OCI-LY3 (cell line): ENCODE measurements around the gene SEMA5B.

Experiments used
- H2AFZ ChIP-seq: fragments of 200-600, 300-600 bp; shearing (Covaris generic); 2 replicates; pipeline ENCODE4 v1.6.0; 2014; ENCODE audit warnings: antibody characterized with exemption, low read depth, low read length
- H3K27ac ChIP-seq: fragments of 200-600, 300-600 bp; sonication (generic); 2 replicates; pipeline ENCODE4 v1.5.1; 2014; ENCODE audit warnings: mild to moderate bottlenecking, low read length, moderate library complexity, mixed read lengths
- H3K27me3 ChIP-seq: fragments of 200-600, 300-600 bp; sonication (generic); 2 replicates; pipeline ENCODE4 v1.6.1; 2014; ENCODE audit warnings: low read depth, low read length, mixed read lengths
- H3K36me3 ChIP-seq: fragments of 200-600, 300-600 bp; sonication (generic); replicated peaks from 2 replicates; pipeline ENCODE3; 2014; ENCODE audit warnings: low read depth, low read length, mixed read lengths
- H3K4me1 ChIP-seq: fragments of 300-600, 200-600 bp; sonication (generic); 2 replicates; pipeline ENCODE4 v1.6.1; 2014; ENCODE audit warnings: low read length, mixed read lengths
- H3K4me2 ChIP-seq: fragments of 200-600, 300-600 bp; sonication (generic); 2 replicates; pipeline ENCODE4 v1.6.1; 2014; ENCODE audit warnings: low read length, mixed read lengths
- H3K4me3 ChIP-seq: fragments of 300-600, 200-600 bp; sonication (generic); 2 replicates; pipeline ENCODE4 v1.5.1; 2014; ENCODE audit warnings: antibody characterized with exemption, mild to moderate bottlenecking, low read length, moderate library complexity
- H3K79me2 ChIP-seq: fragments of 300-600, 200-600 bp; shearing (Covaris generic); 2 replicates; pipeline ENCODE4 v1.6.1; 2014; ENCODE audit warnings: mild to moderate bottlenecking, low read length, mixed read lengths
- H3K9ac ChIP-seq: fragments of 300-600, 200-600 bp; shearing (Covaris generic); 2 replicates; pipeline ENCODE4 v1.6.0; 2014; ENCODE audit warnings: mild to moderate bottlenecking, low read length, moderate library complexity
- H3K9me3 ChIP-seq: fragments of 200-600, 300-600 bp; shearing (Covaris generic); 2 replicates; pipeline ENCODE4 v1.6.1; 2014; ENCODE audit warnings: low read length, mixed read lengths; ENCODE audit not compliant: insufficient read depth
- H4K20me1 ChIP-seq: fragments of 200-600, 300-600 bp; sonication (generic); 2 replicates; pipeline ENCODE4 v1.6.1; 2016; ENCODE audit warnings: low read length, mixed read lengths; ENCODE audit not compliant: insufficient read depth
- CTCF ChIP-seq: fragments of 200-600, 300-600 bp; sonication (generic); IDR thresholded peaks from 2 replicates; pipeline ENCODE4 v1.5.1; 2014; ENCODE audit warnings: antibody characterized with exemption, low read length, low read depth
- EZH2phosphoT487 ChIP-seq: fragments of 200-600 bp; shearing (Covaris generic); IDR thresholded peaks from 2 replicates; pipeline ENCODE4 v1.6.1; 2018; ENCODE audit warnings: antibody characterized with exemption, mixed run types, low read depth

The SEMA5B gene

GRCh38 chr3:122967356-122967755 is 60.2 kb downstream of the SEMA5B start:
- Histone ChIP-seq H3K79me2 (no peaks in the 10 kb centered on the region), H3K27ac (no peak overlapping the region), H3K4me3 (no peak overlapping the region), H3K9me3 (no peaks in the 10 kb centered on the region), H4K20me1 (no peaks in the 10 kb centered on the region), H3K36me3 (no peaks in the 10 kb centered on the region), H3K4me1 (peaks cover 24% of the 10 kb centered on the region), H3K4me2 (no peak overlapping the region), H2AFZ (no peak overlapping the region), H3K27me3 (peaks cover 18% of the 10 kb centered on the region; the same call in 1 of the 2 replicates), H3K9ac (no peak overlapping the region)
- no peak for TF ChIP-seq EZH2phosphoT487
- TF ChIP-seq CTCF: no peak

GRCh38 chr3:122966045-122966444 is 61.5 kb downstream of the SEMA5B start:
- Histone ChIP-seq H3K27me3 (peaks cover 9% of the 10 kb centered on the region; the same call in 1 of the 2 replicates), H4K20me1 (no peaks in the 10 kb centered on the region), H3K9me3 (no peaks in the 10 kb centered on the region), H3K36me3 (no peaks in the 10 kb centered on the region), H3K4me3 (no peak overlapping the region), H2AFZ (peak overlapping the region; percentile 40; the same call in 1 of the 2 replicates), H3K27ac (no peak overlapping the region), H3K79me2 (no peaks in the 10 kb centered on the region), H3K4me1 (peaks cover 24% of the 10 kb centered on the region), H3K9ac (no peak overlapping the region), H3K4me2 (no peak overlapping the region)
- TF ChIP-seq CTCF (no peak), EZH2phosphoT487 (no peak)

GRCh38 chr3:122964811-122965210 is 62.8 kb downstream of the SEMA5B start:
- peaks cover 1% of the 10 kb centered on the region; the same call in 1 of the 2 replicates for H3K27me3 ChIP-seq
- H3K36me3 ChIP-seq: no peaks in the 10 kb centered on the region
- no peak overlapping the region for H3K27ac ChIP-seq
- H4K20me1 ChIP-seq: no peaks in the 10 kb centered on the region
- H3K9me3 ChIP-seq: no peaks in the 10 kb centered on the region
- no peak overlapping the region for H2AFZ ChIP-seq
- H3K79me2 ChIP-seq: no peaks in the 10 kb centered on the region
- no peak overlapping the region for H3K4me3 ChIP-seq
- no peak for TF ChIP-seq EZH2phosphoT487
- no peak for TF ChIP-seq CTCF
- no peak overlapping the region for H3K4me2 ChIP-seq
- no peak overlapping the region for H3K9ac ChIP-seq
- peaks cover 20% of the 10 kb centered on the region for H3K4me1 ChIP-seq

- no peak overlapping the region for H3K27ac ChIP-seq
- no peaks in the 10 kb centered on the region for H3K79me2 ChIP-seq
- H3K9me3 ChIP-seq: no peaks in the 10 kb centered on the region
- no peak overlapping the region for H3K4me2 ChIP-seq
- peaks cover 15% of the 10 kb centered on the region for H3K4me1 ChIP-seq
- TF ChIP-seq EZH2phosphoT487 (no peak), CTCF (no peak)
- no peak overlapping the region for H3K9ac ChIP-seq
- no peaks in the 10 kb centered on the region for H4K20me1 ChIP-seq
- no peaks in the 10 kb centered on the region for H3K36me3 ChIP-seq
- no peak overlapping the region for H2AFZ ChIP-seq
- H3K4me3 ChIP-seq: no peak overlapping the region
- no peaks in the 10 kb centered on the region for H3K27me3 ChIP-seq
These were observed 65.4 kb downstream of the SEMA5B start for GRCh38 chr3:122962149-122962548.
